Astrocyte of the cerebellum (primary cell): ENCODE measurements around the gene PLCH1.

Experiments
- DNase-seq: peaks from one replicate; pipeline ENCODE4 v3.0.0-alpha.2; 2011; ENCODE audit warnings: low read depth
- H3K4me3 ChIP-seq: 2 replicates; pipeline ENCODE4 v1.5.1; 2011; ENCODE audit warnings: mild to moderate bottlenecking, low read depth, low read length, moderate library complexity
- in situ Hi-C: cut with HindIII; loops from 2 replicates; pipeline ENCODE4 v1.10.0; 2017; ENCODE audit warnings: low sequenced_read_pairs
- TF ChIP-seq, protein P1 (sequence below): IDR thresholded peaks from 2 replicates; pipeline ENCODE4 v1.5.1; 2012; ENCODE audit warnings: low read length, low read depth, moderate library complexity, mild to moderate bottlenecking; ENCODE audit errors: missing control alignments

PLCH1 gene, protein sequence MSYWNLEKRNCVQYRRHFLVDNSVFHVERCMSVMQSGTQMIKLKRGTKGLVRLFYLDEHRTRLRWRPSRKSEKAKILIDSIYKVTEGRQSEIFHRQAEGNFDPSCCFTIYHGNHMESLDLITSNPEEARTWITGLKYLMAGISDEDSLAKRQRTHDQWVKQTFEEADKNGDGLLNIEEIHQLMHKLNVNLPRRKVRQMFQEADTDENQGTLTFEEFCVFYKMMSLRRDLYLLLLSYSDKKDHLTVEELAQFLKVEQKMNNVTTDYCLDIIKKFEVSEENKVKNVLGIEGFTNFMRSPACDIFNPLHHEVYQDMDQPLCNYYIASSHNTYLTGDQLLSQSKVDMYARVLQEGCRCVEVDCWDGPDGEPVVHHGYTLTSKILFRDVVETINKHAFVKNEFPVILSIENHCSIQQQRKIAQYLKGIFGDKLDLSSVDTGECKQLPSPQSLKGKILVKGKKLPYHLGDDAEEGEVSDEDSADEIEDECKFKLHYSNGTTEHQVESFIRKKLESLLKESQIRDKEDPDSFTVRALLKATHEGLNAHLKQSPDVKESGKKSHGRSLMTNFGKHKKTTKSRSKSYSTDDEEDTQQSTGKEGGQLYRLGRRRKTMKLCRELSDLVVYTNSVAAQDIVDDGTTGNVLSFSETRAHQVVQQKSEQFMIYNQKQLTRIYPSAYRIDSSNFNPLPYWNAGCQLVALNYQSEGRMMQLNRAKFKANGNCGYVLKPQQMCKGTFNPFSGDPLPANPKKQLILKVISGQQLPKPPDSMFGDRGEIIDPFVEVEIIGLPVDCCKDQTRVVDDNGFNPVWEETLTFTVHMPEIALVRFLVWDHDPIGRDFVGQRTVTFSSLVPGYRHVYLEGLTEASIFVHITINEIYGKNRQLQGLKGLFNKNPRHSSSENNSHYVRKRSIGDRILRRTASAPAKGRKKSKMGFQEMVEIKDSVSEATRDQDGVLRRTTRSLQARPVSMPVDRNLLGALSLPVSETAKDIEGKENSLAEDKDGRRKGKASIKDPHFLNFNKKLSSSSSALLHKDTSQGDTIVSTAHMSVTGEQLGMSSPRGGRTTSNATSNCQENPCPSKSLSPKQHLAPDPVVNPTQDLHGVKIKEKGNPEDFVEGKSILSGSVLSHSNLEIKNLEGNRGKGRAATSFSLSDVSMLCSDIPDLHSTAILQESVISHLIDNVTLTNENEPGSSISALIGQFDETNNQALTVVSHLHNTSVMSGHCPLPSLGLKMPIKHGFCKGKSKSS (N-terminal part only)

DNA sequence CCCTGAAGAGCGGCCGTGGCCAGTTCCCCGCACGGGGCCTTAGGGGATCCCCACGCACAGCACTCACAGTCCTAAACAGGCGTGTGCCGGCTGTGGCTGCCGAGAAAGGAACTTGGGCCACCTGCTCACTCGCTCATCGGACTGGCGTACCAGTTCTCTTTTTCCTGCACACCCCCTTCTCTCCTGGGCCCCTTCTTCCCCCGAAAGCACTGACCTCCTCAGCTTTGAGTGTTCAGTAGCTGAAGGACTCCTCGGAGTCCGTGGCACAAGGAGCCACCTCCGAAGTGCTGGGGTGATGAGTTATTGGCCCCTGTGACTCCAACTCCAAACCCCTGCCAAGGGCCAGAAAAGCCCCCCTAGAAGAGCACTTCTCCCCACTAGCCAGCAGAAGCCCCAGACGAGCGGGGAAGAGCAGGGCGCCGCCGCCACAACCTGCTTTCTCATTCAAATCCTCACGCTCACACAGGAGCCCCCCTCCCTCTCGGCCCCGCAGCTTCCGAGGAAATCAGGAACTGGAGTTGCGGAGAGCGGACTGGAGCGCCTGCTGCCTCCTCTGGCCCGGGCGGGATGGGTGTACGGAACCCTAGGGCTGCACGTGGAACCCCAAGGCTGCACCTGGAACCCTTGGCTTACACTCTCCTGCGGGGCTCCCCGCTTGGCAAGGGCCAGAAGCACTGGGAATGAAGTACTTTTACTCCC lies at the start of gene PLCH1:
Gene PLCH1, minus strand, starts transcription at position 446 of the 699 bp plus-strand sequence. CDS start 40,847 bp downstream, outside the sequence.
- TF ChIP-seq, protein P1, sequence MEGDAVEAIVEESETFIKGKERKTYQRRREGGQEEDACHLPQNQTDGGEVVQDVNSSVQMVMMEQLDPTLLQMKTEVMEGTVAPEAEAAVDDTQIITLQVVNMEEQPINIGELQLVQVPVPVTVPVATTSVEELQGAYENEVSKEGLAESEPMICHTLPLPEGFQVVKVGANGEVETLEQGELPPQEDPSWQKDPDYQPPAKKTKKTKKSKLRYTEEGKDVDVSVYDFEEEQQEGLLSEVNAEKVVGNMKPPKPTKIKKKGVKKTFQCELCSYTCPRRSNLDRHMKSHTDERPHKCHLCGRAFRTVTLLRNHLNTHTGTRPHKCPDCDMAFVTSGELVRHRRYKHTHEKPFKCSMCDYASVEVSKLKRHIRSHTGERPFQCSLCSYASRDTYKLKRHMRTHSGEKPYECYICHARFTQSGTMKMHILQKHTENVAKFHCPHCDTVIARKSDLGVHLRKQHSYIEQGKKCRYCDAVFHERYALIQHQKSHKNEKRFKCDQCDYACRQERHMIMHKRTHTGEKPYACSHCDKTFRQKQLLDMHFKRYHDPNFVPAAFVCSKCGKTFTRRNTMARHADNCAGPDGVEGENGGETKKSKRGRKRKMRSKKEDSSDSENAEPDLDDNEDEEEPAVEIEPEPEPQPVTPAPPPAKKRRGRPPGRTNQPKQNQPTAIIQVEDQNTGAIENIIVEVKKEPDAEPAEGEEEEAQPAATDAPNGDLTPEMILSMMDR = no peak
- DNase-seq = no peak
- in situ Hi-C loops = no loop called here
- H3K4me3 ChIP-seq = peak within 1 kb of the TSS; percentile 73

DNA sequence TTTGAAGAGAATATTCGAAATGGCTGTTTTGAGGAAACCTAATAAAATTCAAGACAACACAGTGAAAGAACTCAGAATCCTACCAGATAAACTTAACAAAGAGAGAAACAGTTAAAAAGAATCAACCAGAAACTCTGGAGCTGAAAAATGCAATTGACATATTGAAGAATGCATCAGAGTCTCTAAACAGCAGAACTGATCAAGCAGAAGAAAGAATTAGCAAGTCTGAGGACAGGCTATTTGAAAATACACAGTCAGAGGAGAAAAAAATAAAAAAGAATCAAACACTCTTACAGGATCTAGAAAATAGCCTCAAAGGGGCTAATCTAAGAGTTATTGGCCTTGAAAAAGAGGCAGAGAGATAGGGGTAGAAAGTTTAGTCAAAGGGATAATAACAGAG lies 47.7 kb upstream of the PLCH1 start:
- DNase-seq = no peak
- H3K4me3 ChIP-seq = no peak overlapping the region
- in situ Hi-C loops = no loop called here
- TF ChIP-seq, protein P1 = no peak

DNA sequence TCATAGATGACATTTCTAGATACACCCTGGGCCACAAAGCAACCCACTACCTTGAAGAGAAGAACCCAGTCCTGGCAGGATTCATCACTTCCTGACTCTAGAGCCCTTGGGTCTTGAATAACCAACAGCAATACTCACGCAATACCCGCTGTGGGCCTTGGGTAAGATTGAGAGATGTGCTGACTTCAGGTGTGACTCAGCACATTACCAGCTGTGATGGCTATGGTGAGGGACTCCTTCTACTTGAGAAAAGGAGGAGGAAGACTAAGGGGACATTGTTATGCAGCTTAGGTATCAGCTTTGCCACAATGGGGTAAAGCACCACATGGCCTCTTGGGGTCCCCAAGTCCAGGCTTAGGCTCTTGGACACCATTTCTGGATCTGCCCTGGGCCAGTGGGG lies 46.3 kb upstream of the PLCH1 start:
- DNase-seq = no peak
- no peak overlapping the region for H3K4me3 ChIP-seq
- TF ChIP-seq, protein P1 = no peak
- in situ Hi-C loops = no loop called here

DNA sequence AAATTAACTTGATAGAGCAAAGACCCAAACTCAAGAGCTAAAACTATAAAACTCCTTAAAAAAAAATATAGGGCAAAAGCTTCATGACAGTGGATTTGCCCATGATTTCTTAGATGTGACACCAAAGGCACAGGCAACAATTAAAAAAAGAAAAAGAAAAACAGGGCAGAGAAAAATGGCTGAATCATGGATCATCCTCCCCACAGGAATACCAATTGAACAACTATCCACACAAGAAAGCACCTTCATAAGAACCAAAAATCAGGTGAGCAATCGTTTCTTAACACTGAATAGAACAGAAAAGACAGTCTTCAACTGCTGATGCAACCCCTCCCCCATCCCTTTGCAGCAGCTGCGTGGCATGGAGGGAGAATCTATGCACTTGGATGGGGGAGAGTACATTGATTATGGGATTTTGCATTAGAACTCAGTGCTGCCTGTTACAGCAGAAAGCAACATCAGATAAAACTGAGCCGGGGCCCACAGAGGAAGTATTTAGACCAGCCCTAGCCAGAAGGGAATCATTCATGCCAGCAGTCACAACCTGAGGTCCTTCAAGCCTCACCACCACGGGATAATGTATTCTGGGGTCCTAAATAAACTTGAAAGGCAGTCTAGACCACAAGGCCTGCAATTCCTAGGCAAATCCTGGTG lies 45.5 kb upstream of the PLCH1 start:
- DNase-seq = no peak
- H3K4me3 ChIP-seq = no peak overlapping the region
- TF ChIP-seq, protein P1 = no peak
- in situ Hi-C loops = no loop called here

DNA sequence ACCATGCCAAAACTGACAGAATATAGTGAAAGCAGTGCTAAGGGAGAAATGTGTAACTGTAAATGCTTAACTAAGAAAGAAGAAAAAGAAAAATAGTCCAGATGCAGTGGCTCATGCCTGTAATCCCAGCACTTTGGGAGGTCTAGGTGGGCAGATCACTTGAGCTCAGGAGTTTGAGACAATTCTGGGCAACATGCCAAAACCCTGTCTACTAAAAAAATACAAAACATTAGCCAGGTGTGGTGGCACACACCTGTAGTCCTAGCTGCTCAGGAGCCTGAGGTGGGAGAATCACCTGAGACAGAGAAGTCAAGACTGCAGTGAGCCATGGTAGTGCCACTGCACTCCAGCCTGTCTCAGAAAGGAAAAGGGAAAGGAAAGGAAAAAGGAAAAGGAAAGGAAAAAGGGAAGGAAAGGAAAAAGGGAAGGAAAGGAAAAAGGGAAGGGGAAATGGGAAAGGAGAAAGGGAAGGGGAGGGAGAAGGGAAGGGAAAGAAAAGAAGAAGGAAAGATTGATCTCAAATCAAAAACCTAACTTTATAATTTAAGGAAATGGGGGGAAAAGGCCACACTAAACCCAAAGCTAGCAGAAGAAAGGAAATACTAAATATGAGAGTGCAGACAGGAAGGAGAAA lies 40.9 kb upstream of the PLCH1 start:
- in situ Hi-C loops = no loop called here
- no peak overlapping the region for H3K4me3 ChIP-seq
- TF ChIP-seq, protein P1 = no peak
- DNase-seq = no peak
